ENCODE results near the gene CNOT6L.
A peak's percentile ranks its signal among the peaks of the same experiment; 100 is the strongest.

CNOT6L gene

DNA sequence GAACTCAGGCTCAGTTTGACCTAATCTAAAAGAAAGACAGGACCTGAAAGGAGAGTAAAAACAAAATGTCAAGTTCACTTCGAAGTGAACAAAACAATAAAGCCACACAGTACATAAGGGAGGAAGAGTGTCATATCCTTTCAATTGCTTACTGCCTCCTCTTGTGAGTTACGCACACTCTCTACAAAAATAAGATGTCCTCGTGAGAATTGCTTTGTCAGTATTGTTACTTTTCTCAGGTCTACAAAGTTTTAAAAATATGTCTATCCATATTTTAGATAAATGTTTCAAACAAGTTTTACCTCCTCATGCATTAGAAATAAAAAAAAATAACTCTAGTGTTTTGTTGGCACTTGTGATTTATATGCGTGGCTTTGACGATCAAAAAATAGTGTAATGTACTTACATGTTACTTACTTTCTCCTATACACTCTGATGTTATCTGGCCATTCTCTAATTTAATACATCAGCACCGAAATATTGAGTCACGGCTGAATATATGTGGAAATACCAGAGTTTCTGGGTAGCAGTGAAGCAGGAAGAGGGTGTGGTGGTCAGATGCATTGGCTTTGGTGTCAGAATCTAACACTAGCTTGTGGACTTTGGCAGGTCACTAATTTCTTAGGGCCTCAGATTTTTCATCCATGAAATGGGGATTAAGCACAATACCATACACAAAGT lies 35.4 kb upstream of the CNOT6L start:
- DNase-seq (ENCODE audit: low spot score), result no peak
- in situ Hi-C loops (cut with MboI; ENCODE audit: low sequenced_read_pairs, unreplicated experiment), result no loop called here
- TF ChIP-seq, protein P1, sequence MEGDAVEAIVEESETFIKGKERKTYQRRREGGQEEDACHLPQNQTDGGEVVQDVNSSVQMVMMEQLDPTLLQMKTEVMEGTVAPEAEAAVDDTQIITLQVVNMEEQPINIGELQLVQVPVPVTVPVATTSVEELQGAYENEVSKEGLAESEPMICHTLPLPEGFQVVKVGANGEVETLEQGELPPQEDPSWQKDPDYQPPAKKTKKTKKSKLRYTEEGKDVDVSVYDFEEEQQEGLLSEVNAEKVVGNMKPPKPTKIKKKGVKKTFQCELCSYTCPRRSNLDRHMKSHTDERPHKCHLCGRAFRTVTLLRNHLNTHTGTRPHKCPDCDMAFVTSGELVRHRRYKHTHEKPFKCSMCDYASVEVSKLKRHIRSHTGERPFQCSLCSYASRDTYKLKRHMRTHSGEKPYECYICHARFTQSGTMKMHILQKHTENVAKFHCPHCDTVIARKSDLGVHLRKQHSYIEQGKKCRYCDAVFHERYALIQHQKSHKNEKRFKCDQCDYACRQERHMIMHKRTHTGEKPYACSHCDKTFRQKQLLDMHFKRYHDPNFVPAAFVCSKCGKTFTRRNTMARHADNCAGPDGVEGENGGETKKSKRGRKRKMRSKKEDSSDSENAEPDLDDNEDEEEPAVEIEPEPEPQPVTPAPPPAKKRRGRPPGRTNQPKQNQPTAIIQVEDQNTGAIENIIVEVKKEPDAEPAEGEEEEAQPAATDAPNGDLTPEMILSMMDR (IDR thresholded peaks at IDR 0.05; ENCODE audit: borderline replicate concordance, control extremely low read depth, extremely low read depth, insufficient read depth, missing control alignments), result no peak

DNA sequence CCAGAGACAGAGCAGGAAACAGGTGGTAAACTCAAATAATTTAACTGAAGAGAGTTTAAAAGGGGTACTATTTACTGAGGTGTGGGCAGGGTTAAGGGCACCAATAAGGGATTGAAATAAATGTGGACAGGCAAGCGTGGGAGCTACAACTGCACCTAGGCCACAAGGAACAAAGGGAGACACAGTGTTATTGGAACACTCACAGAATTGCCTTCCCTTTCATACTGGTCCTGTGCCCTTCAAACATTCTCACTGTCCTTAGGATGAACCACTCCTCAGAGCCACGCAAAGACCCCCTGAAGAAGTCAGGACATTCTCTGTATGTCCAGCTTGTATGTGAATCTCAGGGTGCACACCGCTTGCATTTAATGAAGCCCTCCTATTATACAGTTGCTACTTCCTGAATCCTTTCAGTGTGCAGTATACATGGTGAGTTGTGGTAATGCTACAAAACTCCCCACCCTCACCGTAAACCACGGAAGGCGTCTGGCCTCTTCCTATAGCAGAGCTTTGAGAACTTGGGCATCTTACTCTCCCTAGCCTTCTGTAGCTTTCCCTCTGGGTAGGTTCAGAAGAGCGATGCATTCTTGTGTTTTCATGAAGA lies 33.8 kb upstream of the CNOT6L start:
- in situ Hi-C loops (cut with MboI; ENCODE audit: low sequenced_read_pairs, unreplicated experiment), result no loop called here

DNA sequence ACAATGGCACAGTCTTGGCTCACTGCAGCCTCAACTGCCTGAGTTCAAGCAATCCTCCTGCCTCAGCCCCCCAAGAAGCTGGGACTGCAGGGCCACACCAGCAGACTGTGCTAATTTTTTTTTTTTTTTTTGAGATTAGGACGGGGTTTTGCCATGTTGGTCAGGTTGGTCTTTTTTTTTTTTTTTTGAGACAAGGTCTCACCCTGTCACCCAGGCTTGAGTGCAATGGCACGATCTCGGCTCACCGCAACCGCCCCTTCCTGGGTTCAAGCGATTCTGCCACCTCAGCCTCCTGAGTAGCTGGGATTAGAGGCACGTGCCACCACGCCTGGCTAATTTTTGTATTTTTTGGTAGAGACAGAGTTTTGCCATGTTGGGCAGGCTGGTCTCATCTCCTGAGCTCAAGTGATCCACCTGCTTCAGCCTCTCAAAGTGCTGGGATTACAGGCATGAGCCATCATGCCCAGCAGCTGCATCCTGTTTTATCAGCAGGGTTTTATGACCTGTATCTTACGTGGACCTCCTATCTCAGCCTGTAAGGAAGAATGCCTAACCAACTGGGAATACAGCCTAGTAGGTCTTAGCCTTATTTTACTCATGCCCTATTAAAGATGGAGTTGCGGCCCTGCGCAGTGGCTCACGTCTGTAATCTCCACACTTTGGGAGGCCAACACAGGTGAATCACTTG lies 30.3 kb upstream of the CNOT6L start:
- DNase-seq (ENCODE audit: low spot score), result no peak
- TF ChIP-seq, protein P1 (IDR thresholded peaks at IDR 0.05; ENCODE audit: borderline replicate concordance, control extremely low read depth, extremely low read depth, insufficient read depth, missing control alignments), result no peak

More for the DNA sequence above, 33.8 kb upstream of the CNOT6L start:
- peak; percentile 63 for DNase-seq (ENCODE audit: low spot score)
- TF ChIP-seq, protein P1 (IDR thresholded peaks at IDR 0.05; ENCODE audit: borderline replicate concordance, control extremely low read depth, extremely low read depth, insufficient read depth, missing control alignments), result no peak

DNA sequence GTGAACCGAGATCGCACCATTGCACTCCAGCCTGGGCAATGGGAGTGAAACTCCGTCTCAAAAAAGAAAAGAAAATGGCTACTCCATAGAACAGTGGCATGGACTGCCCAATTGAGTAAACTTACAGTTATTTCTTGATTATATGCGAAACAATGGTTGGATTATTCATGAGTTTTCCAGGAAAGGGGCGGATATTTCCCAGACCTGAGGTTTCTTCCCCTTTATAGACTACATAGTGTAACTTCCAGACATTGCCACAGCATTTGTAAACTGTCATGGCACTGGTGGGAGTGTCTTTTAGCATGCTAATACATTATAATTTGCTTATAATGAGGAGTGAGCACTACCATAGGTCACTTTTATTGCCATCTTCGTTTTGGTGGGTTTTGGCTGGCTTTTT lies 29.3 kb upstream of the CNOT6L start:
- TF ChIP-seq, protein P1 (IDR thresholded peaks at IDR 0.05; ENCODE audit: borderline replicate concordance, control extremely low read depth, extremely low read depth, insufficient read depth, missing control alignments), result no peak
- in situ Hi-C loops (cut with MboI; ENCODE audit: low sequenced_read_pairs, unreplicated experiment), result no loop called here
- DNase-seq (ENCODE audit: low spot score), result no peak

More for the DNA sequence above, 30.3 kb upstream of the CNOT6L start:
- in situ Hi-C loops (cut with MboI; ENCODE audit: low sequenced_read_pairs, unreplicated experiment), result no loop called here

DNA sequence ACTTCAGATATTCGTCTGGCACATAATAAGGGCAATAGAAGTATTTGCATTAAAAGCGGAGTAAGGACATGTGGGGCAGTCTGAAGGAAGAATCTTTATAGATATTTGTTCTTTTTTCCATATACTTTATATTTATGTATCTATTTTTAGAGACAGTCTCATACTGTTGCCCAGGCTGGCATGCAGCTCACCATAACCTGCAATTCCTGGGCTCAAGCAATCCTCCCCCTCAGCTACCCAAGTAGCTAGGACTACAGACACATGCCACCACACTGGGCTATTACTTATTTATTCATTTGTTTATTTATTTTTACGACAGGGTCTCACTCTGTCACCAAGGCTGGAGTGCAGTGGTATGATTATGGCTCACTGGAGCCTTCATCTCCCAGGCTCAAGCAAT lies 26.8 kb upstream of the CNOT6L start:
- no peak for DNase-seq (ENCODE audit: low spot score)
- TF ChIP-seq, protein P1 (IDR thresholded peaks at IDR 0.05; ENCODE audit: borderline replicate concordance, control extremely low read depth, extremely low read depth, insufficient read depth, missing control alignments), result no peak
- in situ Hi-C loops (cut with MboI; ENCODE audit: low sequenced_read_pairs, unreplicated experiment), result no loop called here

DNA sequence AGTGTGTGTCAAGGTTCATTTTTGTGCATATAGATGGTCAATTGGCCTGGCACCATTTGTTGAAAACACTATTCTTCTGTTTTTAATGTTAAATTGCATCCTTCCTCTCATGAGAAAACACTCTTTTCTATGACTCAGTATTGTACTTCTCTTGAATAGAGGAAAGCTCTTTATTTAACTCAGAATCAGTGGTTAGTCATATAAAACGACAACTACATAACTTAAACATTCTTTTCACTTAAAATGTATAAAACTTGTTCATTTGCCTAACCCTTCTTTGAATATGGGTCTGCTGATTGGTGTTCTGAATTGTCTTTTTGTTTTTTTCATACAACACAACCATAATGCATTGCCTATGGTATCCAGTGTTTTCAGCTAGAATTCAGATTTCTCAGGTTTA lies 26.2 kb upstream of the CNOT6L start:
- DNase-seq (ENCODE audit: low spot score), result no peak
- TF ChIP-seq, protein P1 (IDR thresholded peaks at IDR 0.05; ENCODE audit: borderline replicate concordance, control extremely low read depth, extremely low read depth, insufficient read depth, missing control alignments), result no peak
- in situ Hi-C loops (cut with MboI; ENCODE audit: low sequenced_read_pairs, unreplicated experiment), result no loop called here

Data from GM13976 (cell line).